ENCODE measurements around the gene PLEKHO2. TPM values are rescaled to one million over a fixed set of nuclear protein-coding genes. Genes with fewer than 3 reads are reported as not detected.

PLEKHO2 gene
- total and polyA plus RNA-seq, 2 of the 8 experiments (the other 6 are each of a cell fraction or from before 2014, with no cell fraction given): 16.9 to 20.1 TPM

DNA sequence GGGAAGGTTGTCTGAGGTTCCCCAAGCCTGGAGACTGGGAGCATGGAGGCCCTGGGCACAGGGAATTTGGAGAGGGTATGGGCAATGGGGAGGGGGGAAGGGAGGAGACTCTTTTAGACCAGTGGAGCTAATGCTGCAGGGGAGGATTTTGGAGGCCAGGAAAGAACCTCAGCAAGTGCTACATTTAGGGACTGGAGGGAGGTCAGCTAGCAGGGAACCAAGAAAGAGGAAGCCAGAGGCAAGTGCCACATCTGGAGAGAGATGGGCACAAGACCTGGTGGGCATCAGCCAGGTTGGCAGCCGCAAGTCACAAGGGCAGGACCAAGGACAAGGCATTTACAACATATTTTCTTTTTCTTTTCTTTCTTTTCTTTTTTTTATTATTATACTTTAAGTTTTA lies 20.7 kb downstream of the PLEKHO2 start (continued):
- TF ChIP-seq KDM4A (IDR thresholded peaks at IDR 0.05; ENCODE audit: low read depth, low read length, severe bottlenecking): no peak
- TF ChIP-seq EZH2 (IDR thresholded peaks at IDR 0.05; ENCODE audit: low read depth, low read length, severe bottlenecking): no peak
- no peak for TF ChIP-seq SIN3A (conservative IDR thresholded peaks at IDR 0.05 in 1 of 2, IDR thresholded peaks at IDR 0.05 in 1 of 2; ENCODE audit: low read depth in 1 of 2, low read length in 2 of 2)
- no peak for TF ChIP-seq SP2 (IDR thresholded peaks at IDR 0.05; ENCODE audit: low read length)
- TF ChIP-seq CBX5 (IDR thresholded peaks at IDR 0.05; ENCODE audit: low read depth, low read length): no peak
- TF ChIP-seq RBBP5 (IDR thresholded peaks at IDR 0.05; ENCODE audit: borderline replicate concordance, low read depth, low read length): no peak
- TF ChIP-seq POLR2A (IDR thresholded peaks at IDR 0.05; ENCODE audit: control extremely low read depth in 1 of 2, low read depth in 2 of 2, low read length in 2 of 2): no peak
- no peak for TF ChIP-seq TEAD4 (IDR thresholded peaks at IDR 0.05; ENCODE audit: low read depth, low read length)
- no peak for TF ChIP-seq JUN (IDR thresholded peaks at IDR 0.05; ENCODE audit: low read depth, low read length)

Data from H1 (cell line).